Measurements from ENCODE around the gene CLMN.
A peak's percentile ranks its signal among the peaks of the same experiment; 100 is the strongest.

CLMN gene

DNA sequence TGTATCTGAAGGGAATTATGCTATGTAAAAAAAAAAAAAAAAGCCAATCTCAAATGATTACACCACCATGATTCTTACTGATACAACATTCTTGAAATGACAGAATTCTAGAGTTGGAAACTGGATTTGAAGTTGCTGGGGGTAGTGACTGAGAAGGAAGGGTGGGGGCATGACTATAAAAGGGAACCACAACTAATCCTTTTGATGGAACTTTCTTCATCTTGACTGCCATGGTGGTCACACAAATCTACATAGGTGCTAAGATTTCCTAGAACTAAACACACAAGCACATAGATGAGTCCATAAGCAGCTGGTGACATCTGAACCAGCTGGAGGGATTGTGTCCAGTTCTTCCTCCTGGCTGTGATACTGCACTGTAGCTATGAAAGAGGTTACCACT, 51.4 kb downstream of the CLMN start:
- TF ChIP-seq, protein P1, sequence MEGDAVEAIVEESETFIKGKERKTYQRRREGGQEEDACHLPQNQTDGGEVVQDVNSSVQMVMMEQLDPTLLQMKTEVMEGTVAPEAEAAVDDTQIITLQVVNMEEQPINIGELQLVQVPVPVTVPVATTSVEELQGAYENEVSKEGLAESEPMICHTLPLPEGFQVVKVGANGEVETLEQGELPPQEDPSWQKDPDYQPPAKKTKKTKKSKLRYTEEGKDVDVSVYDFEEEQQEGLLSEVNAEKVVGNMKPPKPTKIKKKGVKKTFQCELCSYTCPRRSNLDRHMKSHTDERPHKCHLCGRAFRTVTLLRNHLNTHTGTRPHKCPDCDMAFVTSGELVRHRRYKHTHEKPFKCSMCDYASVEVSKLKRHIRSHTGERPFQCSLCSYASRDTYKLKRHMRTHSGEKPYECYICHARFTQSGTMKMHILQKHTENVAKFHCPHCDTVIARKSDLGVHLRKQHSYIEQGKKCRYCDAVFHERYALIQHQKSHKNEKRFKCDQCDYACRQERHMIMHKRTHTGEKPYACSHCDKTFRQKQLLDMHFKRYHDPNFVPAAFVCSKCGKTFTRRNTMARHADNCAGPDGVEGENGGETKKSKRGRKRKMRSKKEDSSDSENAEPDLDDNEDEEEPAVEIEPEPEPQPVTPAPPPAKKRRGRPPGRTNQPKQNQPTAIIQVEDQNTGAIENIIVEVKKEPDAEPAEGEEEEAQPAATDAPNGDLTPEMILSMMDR (conservative IDR thresholded peaks at IDR 0.05; ENCODE audit: low read depth, low read length), result no peak
- H3K4me3 ChIP-seq (ENCODE audit: low read length), result no peak overlapping the region
- no peak for DNase-seq (ENCODE audit: low read depth)

DNA sequence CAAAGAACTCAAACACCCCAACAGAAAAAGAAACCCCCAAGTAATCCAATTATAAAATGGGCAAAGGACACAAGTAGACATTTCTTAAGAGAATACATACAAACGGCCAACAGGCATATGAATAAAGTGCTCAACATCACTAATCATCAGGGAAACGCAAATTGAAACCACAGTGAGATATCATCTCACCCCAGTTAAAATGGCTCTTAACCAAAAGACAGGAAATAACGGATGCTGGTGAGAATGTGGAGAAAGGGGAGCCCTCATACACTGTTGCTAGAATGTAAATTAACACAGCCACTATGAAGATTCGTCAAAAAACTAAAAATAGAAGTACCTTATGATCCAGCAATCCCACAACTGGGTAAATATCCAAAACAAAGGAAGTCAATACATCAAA, 52.4 kb downstream of the CLMN start:
- no peak overlapping the region for H3K4me3 ChIP-seq (ENCODE audit: low read length)
- DNase-seq (ENCODE audit: low read depth), result peak; percentile 36
- TF ChIP-seq, protein P1 (conservative IDR thresholded peaks at IDR 0.05; ENCODE audit: low read depth, low read length), result no peak

- H3K4me3 ChIP-seq (ENCODE audit: low read length), result peak overlapping the region; percentile 14
- DNase-seq (ENCODE audit: low read depth), result peak; percentile 98
- TF ChIP-seq, protein P1 (conservative IDR thresholded peaks at IDR 0.05; ENCODE audit: low read depth, low read length), result no peak
Observed at GRCh38 chr14:95265106-95266094, 54.3 kb downstream of the CLMN start.

- no peak for DNase-seq (ENCODE audit: low read depth)
- H3K4me3 ChIP-seq (ENCODE audit: low read length), result no peak overlapping the region
- TF ChIP-seq, protein P1 (conservative IDR thresholded peaks at IDR 0.05; ENCODE audit: low read depth, low read length), result no peak
Observed at GRCh38 chr14:95264271-95264973, 55.3 kb downstream of the CLMN start.

DNA sequence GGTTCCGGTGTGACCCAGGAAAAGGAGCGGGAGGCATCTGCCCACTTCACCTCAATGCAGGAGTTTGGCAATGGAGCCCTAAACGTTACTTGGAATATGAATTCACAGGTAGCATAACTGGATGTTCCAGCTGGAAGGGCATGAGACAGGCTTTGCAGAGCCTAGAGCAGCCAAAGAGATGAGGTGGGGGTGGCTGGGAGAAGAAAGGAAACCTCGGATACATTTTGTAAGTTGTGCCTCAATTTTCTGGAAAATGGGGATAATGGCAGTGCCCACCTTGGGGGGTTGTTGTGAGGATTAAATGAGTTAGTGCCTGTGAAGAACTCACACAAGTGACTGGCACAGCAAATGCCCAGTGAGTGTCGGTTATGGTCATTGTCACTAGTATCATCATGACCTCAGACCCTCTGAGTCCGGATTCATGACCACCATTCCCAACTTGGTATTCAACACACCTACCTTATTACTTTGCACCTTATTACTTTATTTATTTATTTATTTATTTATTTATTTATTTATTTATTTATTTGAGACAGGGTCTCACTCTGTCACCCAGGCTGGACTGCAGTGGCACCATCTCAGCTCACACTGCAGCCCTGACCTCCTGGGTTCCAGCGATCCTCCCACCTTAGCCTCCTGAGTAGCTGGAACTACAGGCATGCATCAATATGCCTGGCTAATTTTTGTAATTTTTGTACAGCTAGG, 56.0 kb downstream of the CLMN start:
- DNase-seq (ENCODE audit: low read depth), result no peak
- TF ChIP-seq, protein P1 (conservative IDR thresholded peaks at IDR 0.05; ENCODE audit: low read depth, low read length), result no peak
- H3K4me3 ChIP-seq (ENCODE audit: low read length), result no peak overlapping the region

- DNase-seq (ENCODE audit: low read depth), result no peak
- no peak overlapping the region for H3K4me3 ChIP-seq (ENCODE audit: low read length)
- TF ChIP-seq, protein P1 (conservative IDR thresholded peaks at IDR 0.05; ENCODE audit: low read depth, low read length), result no peak
Observed at GRCh38 chr14:95262511-95262891, 57.2 kb downstream of the CLMN start.
